IPS-NIHi11 (cell line): ENCODE results near the gene PPDPF.
"Not testable (repeated sequence)": the region's sequence is repeated elsewhere in the genome, so short reads cannot be mapped to it uniquely, and the experiment has no call there.

Experiments used
- DNase-seq: peaks from one replicate; pipeline ENCODE4 v3.0.0; 2012; ENCODE audit warnings: mixed read lengths, low spot score

PPDPF gene

DNA sequence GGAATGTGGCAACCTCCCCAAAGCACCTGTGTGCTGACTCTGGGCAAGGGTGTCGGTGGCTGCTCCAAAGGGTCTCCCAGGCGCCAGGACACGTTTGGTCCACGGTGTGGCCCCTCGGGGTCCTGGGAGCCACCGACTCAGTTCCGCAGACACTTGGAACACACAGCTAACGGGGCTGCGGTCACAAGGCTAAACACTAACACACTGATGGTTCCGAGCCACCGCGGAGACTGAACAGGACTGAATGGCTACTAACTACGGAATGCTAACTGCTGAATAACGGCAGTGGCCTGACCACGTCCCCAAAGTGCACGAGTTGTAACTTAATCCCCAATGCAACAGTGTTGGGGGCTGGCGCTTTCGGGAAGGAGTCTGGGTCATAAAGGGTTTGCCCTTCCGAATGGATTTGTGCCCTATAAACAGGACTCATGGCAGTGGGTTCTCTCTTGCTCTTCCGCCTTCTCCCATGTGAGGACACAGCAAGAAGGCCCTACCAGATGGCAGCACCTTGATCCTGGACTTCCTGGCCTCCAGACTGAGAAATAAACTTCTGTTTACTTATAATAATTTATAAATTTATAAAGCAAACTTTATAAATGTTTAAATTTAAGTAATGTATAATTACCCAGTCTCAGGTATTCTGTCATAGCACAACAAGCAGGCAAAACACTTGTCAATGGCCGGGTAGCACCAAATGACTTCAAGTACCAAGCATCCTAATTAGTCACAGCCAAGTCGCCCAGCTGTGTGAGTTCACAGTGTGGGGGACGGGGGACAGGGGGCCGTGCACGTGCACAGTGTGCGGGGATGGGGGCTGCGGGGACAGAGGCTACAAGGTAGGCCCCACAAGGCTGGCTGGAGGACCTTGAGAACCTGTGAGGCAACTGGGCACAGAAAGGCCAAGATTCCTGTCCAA, 19.4 kb upstream of the PPDPF start:
- no peak for DNase-seq

DNA sequence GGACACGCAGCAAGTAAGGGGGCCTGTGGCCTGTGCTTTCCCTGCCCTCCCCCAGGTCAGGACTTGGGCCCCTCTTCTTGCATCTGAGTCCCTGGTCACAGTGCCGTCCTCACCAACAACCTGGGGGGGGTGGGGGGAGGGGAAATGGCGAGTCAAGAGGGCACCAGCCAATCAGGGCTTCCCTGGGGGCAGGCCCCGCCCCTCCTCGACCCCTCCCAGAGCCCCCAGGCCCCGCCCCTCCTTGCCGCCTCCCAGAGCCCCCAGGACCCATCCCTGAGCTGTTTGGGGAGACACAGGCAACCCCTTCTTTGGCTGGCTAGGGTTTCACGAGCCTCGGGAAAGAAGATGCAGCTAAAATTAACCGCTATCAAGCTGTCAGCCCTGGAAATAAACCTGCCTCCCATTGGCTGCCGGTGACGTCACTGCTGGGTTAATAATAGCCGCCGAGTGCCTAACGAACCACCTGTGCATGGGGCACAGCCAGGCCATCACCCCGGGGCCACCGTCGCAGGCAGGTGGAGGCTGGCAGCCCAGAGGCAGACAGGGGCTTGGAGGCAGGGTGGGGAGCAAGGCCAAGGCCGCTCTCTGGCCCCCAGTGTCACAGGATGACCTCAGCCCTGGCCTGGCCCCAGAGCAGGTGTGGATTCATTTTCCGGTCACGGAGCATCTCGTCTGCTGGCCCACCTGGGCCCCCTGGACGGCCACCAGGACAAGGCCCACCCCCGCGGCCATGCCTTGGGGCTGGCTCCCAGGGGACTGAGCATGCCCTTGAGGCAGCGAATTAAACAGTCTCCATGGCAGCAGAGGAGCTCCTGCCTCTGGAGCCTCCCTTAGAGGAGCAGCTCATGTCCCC, 18.5 kb upstream of the PPDPF start:
- peak; percentile 89 for DNase-seq

DNA sequence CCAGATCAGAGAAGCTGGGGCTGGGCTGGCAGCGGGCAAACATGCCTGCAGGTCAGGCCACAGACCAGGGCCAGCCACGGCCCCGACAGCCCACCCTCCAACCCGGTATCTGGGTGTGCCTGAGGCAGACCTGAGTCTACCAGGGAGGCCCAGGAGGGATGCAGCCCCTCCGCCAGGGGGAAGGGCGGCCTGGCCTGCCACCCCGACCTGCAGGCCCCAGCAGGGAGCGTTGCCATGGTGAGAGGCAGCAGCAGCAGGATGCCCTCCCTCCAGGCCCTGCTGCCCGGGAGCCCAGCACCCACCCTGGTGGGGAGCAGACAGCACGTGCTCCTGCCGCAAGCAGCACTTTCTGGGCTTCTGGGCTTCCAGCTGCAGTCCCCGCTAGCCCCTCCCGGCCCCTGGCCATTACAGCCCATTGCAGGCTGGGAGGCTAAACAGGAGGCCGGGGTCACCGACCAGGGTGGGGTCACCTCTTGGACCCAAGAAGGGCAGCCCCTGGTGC, 17.8 kb upstream of the PPDPF start:
- peak; percentile 30 for DNase-seq

DNA sequence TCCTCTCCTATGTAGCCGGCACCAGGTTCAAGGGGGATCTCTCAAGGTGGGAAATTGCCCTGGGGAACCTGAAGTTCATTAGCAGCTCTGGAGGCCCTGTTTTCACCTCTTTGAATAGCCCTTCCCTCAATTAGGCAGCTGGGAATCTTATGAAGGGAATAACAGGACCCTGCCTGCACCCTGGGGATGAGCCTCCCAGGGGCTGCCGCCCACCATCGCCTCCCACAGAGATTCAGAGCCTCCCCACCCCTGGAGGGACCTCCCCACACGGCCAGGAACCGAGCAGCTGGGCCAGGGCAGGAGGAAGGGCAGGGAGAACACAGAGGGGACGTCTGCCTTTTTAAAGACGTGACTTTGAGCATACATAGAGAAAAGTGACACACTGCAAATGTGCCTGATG, 17.0 kb upstream of the PPDPF start:
- peak; percentile 6 for DNase-seq

DNA sequence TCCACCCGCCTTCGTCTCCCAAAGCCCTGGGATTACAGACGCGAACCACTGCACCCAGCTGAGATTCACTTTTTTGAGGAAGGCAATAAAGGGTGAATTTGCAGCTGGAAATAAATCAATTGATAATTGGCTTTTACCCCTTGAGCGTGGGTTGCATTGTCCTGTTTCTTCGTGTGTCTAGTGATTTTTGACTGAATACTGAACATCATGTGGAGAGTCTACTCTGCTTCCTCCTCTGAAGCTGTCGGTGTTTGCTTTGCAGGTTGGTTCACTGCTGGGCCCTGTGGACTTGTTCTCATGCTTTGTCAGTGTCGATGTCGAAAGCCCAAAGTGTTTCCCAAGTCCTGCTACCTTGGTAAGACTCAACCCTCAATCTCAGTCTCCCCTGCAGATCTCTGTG, 15.9 kb upstream of the PPDPF start:
- no peak for DNase-seq

DNA sequence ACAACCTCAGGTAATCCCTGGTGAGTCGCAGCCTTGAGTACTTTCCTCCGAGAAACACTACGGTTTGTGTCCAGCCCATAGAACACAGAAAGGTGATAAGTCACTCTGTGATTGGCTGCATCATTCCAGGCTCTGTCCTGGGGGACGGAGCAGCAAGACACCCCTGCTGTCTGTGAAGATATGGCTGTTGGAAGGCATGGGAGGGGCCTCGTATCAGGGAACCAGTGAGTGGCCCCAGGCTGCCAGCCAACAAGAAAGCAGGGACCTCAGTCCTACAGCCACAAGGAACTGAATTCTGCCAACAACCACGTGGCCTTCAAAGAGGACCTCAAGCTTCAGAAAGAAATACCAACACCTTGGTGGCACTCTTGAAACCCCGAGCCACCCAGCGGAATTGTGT, 15.3 kb upstream of the PPDPF start:
- DNase-seq = no peak

DNA sequence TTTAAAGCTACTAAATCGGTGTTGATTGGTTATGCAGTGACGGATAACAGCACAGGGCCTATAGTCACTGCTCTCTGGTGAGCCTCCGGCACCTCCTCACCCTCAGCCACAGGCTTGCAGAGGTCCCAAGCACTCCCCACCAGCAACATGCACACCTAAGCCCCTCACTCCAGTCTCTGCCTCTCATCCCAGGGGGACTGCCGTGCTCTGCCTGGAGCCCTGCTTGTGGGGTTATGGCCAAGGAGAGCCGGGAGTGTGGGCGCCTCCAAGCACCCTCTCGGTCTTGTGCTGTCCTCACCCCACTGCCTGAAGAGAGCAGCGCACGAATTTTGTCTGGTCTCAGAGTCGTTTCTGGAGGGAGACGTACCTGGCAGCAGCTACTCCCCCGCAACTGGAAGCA, 14.8 kb upstream of the PPDPF start:
- no peak for DNase-seq

DNA sequence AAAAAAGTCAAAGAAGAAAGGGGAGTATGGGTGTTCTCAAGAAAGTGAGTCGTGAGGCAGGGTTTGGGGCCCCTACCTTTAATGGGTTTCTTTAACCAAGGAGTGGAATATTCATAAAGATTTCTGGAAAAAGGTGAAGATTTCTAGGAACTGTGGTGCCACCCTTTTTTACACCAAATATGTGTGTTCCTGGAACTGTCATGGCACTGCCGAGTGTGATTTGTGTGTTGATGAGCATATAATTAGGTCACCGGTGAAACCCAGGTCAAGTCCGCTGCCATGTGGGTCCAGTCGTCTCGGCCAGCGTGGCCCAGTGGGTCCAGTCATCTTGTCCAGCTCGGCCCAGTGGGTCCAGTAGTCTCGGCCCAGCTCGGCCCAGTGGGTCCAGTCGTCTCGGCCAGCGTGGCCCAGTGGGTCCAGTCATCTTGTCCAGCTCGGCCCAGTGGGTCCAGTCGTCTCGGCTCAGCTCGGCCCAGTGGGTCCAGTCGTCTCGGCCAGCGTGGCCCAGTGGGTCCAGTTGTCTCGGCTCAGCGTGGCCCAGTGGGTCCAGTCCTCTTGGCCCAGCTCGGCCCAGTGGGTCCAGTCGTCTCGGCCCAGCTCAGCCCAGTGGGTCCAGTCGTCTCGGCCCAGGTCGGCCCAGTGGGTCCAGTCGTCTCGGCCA, 13.4 kb upstream of the PPDPF start:
- DNase-seq = no peak

DNA sequence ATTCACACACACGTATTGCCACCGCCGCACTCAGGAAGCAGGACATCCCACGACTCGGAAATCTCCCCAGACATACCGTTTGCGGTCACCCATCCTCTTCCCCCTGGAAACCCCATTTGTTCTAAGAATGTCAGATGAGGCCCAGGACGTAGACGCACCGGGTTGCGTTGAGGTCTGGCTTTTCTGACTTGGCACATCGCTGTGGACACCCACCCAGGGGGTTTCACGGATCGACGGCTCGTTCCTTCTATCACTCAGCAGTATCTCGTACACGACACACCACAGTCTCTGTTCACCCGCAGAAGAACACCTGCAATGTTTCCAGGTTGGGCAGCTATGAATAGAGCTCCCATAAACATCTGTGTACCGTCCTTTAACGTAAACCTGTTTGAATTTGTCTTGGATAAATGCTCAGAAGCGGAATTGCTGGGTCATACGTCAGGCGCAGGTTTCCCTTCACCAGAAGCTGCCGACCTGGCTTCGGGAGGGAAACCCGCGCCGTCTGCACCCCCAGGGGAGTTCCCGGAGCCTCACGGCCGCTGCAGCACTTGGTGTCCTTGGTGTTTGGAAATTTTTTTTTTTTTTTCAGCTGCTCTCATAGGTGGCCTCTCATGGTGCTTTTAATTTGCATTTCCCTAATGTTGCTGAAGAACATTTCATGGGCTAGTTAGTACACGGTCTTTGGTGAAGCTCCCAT, 12.3 kb upstream of the PPDPF start:
- no peak for DNase-seq

DNA sequence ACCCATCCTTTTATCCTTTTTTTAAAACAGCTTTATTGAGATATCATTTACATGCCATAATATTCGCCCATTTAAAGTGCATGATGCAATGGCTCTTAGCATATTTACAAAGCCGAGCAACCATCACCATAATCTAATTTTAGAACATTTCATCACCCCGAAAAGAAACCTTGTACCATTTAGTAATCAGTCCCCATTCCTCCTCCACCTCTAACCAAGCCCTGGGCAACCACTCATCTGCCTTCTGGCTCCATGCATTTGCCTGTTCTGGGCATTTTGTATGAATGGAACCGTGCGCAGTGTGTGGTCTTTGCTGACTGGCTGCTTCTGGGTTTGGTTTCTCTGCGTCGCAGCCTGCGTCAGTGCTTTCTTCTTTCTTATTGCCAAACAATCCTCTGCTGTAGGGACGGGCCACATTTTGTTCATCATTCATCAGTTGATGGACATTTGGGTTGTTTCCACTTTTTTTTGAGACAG, 11.4 kb upstream of the PPDPF start:
- no peak for DNase-seq

DNA sequence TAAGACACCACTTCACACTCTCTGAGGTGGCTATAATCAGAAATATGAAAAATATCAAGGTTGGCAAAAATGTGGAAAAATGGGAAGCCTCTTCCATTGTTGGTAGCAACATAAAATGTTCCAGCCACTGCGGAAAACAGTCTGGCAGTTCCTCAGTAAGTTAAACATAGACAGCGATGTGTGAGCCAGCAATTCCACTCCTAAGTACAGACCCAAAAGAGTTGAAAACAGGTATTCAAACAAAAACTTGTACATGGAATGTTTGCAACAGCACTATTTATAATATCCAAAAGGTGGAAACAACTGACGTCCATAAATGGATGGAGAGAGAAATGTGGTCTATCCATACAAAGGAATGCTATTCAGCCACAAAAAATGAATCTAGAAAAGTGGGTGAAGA, 7.4 kb upstream of the PPDPF start:
- no peak for DNase-seq

DNA sequence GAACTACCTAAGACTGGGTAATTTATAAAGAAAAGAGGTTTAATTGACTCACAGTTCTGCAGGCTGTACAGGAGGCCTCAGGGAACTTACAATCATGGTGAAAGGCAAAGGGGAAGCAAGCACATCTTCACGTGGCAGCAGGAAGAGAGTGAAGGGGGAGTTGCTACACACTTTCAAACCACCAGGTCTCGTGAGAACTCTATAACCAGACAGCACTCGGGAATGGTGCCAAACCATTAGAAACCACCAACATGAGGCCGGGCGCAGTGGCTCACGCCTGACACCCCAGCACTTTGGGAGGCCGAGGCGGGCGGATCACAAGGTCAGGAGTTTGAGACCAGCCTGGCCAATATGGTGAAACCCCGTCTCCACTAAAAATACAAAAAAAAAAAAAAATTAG, 6.0 kb upstream of the PPDPF start:
- DNase-seq = not testable (repeated sequence)

DNA sequence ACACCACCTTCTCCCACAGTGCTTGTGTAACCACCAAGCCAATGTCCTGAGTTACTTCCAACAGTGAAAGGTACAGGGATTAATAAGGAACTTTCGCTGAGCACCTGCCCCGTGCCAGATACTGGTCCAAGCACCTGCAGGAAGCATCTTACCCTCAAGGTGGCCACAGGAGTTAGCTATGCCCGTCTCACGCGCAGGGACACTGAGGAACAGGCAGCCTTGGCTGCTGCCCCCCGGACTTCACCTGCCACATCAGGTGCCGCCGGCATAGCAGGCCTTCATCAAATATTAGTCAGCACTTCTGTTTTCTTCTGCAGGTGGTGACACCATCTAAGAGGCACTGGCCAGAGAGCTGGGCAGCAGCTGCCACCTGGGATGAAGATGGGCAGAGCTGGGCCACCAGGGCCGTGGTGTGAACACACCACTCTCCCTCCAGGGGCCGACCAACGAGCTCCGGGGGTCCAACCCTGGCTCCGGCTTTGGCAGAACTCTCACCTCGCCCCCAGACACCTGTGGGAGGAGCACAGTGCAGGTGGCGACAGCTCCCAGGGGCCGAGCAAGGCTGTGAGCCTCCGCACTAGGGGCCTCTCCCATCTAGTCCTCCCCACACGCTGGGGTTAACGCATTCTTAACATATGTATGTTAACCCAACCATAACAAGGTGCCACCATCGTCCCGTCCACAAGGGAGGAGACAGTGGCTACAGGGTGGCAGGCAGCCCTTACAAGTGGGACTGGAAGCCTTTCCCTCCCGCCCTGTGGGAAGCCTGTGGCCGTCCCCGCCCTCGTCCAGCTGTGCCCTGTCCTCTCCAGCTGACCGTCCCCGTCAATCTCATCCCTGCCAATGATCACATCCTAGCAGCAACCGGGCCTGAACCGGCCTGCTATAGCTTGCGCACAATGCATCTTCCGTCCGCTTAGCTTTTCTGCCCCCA, 2.9 kb upstream of the PPDPF start:
- DNase-seq = peak; percentile 5

DNA sequence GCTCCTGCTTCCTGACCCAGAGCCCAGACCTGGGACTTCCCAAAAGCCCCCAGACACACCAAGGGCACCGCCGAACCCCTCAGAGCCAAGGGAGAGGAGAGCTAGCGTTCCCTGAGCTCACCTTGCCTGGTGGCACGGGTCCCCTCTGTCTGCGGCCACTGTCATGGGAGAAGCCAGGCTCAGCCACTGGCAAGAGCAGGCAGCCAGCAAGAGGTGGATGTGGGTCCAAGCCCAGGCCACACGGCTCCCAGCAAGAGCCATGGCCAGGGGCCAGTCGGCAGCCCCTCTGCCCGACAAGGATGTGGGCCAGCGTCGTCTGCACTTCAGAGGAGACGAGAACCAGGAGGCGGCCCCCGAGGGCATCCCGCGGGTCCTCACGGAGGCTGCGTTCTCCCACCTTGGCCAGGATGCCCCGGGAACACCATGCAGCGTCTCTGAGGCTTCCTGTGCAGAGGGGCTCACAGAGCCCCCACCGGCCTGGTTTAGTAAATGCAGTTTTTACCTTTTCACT, 2.2 kb upstream of the PPDPF start:
- peak; percentile 62 for DNase-seq

DNA sequence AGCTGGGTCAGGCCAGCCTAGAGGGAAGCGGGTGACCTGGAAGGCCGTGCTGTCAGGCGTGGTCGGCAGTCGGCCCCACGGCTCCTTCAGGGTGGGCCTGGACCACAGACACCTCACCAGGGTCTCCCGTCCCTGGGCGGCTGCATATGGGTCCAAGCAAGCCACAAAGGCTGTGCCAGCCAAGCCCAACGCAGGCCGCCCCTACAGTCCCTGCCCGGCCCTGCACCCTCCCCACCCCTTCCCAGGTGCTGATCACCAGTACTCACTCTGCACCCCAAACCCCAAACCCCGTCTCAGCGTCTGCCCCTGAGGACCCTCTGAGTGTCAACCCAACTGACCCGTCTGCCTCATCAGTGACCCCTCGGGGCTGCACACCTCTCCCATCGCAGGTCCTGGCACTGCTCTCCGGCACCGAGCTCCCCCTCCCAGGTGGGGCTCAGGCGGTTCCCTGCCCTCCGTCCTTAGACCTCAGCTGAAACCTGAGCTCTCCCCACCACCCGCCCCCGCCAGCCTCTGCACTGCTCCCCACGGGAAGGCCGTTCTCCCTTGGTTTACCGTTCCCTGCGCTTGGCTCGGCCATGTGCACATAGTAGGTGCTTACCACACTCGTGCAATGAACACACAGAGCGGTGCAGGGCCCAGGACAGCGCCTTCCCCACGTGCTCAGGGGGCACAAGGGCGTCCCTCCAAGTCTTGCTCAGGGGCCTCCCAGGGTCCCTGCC, 1.5 kb upstream of the PPDPF start:
- peak; percentile 37 for DNase-seq

DNA sequence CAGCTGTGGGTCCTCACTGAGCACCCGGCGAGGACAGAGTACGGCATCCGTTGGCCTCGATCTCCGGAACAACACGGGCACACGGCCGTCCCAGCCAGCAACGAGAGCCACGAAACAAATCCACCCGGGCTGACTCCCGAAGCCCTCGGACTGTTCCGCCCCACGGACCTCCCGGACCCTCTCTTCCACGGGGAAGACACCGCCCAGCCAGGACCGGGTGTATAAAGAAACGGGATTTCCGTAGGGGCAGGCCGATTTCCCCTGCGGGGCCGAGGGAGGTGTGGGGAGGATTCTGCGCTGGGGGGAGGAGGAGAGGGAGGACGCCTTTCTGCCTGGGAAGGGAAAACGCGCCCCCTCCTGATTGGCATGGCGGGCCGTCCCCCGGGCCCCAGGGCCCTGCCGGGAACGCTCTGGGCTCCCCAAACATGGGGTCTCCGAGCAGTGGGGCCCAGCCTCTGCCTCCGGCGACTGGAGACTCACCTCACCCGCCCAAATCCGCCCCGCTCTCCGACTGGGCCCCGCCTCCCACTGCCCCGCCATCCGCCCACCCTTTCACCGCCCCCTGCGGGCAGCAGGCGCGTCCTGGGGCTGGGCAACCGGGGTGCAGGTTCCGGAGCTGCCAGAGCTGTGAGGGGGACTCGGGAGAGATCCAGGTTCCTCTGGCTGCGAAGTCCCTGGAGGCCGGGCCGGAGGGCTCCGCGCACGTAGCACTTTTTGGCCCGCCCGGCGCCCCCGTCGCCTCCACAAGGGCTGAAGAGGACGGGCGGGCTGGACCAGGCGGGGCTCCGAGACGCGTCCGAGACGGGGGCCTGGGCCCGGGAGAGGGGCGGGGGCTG, 679 bp upstream of the PPDPF start:
- DNase-seq = peak; percentile 84

DNA sequence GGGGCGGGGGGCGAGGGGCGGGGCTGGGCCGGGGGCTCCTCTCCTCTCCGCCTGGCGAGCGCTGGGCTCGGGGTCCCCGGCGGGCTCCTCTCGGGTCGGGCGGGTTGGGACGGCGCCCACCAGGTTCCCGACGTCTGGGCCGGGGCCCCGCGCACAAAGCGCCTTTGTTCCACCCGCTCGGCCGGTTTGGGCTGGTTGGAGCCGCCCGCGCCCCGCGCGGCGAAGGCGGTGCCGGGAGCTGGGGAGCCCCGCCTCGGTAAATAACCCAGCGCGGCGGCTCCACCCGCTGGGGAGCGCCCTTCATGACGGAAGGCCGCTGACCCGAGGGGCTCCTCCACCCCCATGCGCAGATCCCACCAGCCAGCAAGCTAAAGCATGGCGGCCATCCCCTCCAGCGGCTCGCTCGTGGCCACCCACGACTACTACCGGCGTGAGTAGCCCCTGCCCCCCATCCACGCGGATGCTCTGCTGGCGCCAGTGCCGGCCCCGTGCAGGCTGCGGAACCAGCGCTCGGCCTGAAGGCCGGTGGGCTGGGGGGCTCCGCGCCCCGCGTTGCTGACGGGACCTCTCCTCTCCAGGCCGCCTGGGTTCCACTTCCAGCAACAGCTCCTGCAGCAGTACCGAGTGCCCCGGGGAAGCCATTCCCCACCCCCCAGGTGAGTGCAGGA, 503 bp downstream of the PPDPF start:
- DNase-seq = peak; percentile 87

DNA sequence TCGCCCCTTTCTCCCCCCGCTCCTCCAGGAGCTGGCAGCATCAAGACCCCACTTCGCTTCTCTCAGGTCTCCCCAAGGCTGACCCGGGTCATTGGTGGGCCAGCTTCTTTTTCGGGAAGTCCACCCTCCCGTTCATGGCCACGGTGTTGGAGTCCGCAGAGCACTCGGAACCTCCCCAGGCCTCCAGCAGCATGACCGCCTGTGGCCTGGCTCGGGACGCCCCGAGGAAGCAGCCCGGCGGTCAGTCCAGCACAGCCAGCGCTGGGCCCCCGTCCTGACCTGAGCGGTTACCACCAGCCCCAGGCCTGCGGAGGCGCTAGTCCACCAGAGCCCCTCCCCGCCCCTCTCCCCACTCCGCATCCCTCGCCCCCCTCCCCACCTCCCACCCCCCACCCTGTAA, 1.0 kb downstream of the PPDPF start:
- DNase-seq = peak; percentile 72
